Activated CD4-positive, CD25-positive, alpha-beta regulatory T cell treated with anti-CD3 and anti-CD28 coated beads, Interleukin-2, amount 50 U/mL, for 16 hours (primary cell): Measurements from ENCODE around the gene FBH1.
A peak's percentile ranks its signal among the peaks of the same experiment; 100 is the strongest.

ENCODE experiments used
- DNase-seq: peaks from one replicate; pipeline ENCODE4 v3.0.0-alpha.2; 2020; ENCODE audit warnings: low read depth, low spot score

FBH1 gene

DNA sequence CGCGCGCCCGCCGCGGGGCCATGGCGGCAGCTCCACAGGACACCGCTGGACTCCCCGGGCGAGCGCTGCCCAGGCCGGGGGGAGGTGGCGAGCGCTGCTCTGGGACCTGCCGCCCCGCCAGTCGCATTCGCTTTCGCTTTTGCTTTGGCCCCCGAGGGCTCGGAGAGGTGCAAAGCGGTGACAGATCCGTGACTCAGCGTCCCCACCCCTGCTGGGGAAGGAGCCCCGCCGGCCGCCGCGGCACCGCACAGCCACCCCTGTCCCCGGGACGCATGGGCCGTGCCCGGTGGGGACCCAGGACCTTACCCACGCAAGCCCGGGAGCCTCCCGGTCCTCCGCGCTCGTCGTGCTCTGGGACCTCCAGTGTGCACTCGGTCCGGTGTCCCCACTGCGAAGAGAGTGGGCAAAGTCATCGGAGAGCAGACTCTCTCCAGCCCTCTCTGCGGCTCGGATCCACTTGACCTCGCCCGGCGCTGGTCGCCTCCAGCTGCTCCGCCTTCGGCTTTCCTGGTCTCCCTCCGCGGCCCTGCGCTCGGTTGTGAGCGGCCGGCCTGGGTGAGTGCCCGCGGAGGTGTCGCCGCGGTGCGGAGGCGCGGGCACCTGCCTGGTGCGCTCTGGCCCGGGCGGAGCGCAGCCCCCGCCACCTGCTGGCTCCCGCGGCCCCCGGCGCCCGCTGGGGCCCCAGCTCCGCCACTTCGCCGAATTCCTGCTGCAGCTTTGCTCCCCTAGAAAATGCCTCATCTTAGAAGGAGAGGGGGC lies 87.6 kb downstream of the FBH1 start, which contains the start of gene IL15RA:
IL15RA (minus strand) TSS at position 73 of the 759 bp plus-strand sequence; CDS start at position 22, 51 bp downstream.
- DNase-seq, result peak; percentile 75

DNA sequence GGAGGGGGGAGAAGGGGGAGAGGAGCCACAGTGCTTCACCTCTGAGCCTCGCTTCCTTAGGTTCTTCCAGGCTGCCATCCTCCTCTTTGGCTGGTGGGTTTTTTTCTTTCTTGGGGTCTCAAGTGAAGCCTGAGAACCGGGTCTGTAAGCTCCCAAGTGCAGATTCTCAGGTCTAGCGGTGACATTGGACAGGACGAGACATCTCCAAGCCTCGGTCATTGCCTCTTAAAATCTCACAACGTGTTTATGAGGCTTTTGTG lies 88.1 kb downstream of the FBH1 start:
- no peak for DNase-seq

GRCh38 chr10:5981529-5981928 lies 91.5 kb downstream of the FBH1 start:
- DNase-seq, result no peak

- DNase-seq, result no peak
Observed at GRCh38 chr10:5983774-5984173, 93.7 kb downstream of the FBH1 start.

DNA sequence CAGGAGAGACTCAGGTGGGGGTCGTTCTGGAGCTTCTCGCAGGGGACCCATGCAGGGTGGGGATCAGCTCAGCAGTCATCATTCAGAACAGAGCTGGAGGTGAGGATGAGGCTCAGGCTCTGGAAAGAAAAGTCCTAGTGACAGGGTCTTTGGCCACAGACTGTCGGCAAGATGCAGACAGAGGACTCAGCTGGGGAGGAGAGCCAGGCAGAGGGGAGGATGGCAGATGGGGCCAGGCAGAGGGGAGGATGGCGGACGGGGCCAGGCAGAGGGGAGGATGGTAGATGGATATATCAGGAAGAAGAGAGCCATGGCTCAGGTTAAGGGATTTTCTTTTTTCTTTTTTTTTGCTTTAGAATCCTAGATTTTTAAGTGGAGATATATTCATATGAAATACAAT lies 95.0 kb downstream of the FBH1 start:
- DNase-seq, result no peak
